Ishikawa (cell line): ENCODE results near the gene GHRL.

Experiments used
- CEBPB ChIP-seq: IDR thresholded peaks from 2 replicates; pipeline ENCODE4 v1.6.1; 2012
- CREB1 ChIP-seq: IDR thresholded peaks from 2 replicates; pipeline ENCODE4 v1.6.1; 2012; ENCODE audit warnings: low read depth
- EGR1 ChIP-seq: IDR thresholded peaks from 2 replicates; pipeline ENCODE4 v1.6.1; 2012
- EP300 ChIP-seq: IDR thresholded peaks from 2 replicates; pipeline ENCODE4 v1.6.1; 2012; ENCODE audit warnings: borderline replicate concordance
- FOXM1 ChIP-seq: IDR thresholded peaks from 2 replicates; pipeline ENCODE4 v1.6.1; 2012; ENCODE audit warnings: low read depth, borderline replicate concordance
- MAX ChIP-seq: IDR thresholded peaks from 2 replicates; pipeline ENCODE4 v1.6.1; 2012
- NFIC ChIP-seq: IDR thresholded peaks from 2 replicates; pipeline ENCODE4 v1.6.1; 2012
- RAD21 ChIP-seq: IDR thresholded peaks from 2 replicates; pipeline ENCODE4 v1.6.1; 2012; ENCODE audit warnings: low read depth
- TAF1 ChIP-seq: IDR thresholded peaks from 2 replicates; pipeline ENCODE4 v1.6.1; 2012; ENCODE audit warnings: low read depth, mild to moderate bottlenecking
- TCF12 ChIP-seq: IDR thresholded peaks from 2 replicates; pipeline ENCODE4 v1.6.1; 2012; ENCODE audit warnings: low read depth
- TEAD4 ChIP-seq: IDR thresholded peaks from 2 replicates; pipeline ENCODE4 v1.6.1; 2012
- USF1 ChIP-seq: IDR thresholded peaks from 2 replicates; pipeline ENCODE4 v1.6.1; 2012
- YY1 ChIP-seq: IDR thresholded peaks from 2 replicates; pipeline ENCODE4 v1.6.1; 2012; ENCODE audit warnings: low read depth
- ZBTB7A ChIP-seq: IDR thresholded peaks from 2 replicates; pipeline ENCODE4 v1.6.1; 2012; ENCODE audit warnings: low read depth
- TF ChIP-seq, protein P1 (sequence below): IDR thresholded peaks from 2 replicates; pipeline ENCODE4 v1.6.1; 2012; ENCODE audit warnings: low read depth, mild to moderate bottlenecking

Gene GHRL

DNA sequence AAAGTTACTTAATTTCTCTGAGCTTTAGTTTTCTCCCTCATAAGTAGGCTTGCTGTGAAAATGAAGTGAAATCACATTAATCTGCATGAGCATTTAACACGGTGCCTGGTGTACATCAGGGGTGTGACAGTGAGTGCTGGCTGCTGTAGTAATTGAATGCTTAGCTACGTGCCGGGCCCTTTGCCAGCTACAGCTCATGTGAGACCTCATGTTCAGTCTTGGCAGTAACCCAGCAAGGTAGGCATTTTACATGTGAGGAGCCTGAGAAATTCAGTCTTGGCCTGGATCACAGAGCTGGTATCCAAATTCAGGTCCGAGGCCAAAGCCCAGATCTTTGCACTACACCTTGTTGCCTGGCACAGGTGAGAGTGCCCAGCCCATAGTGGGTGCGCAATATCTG, 9.1 kb downstream of the GHRL start:
- TF ChIP-seq, protein P1, sequence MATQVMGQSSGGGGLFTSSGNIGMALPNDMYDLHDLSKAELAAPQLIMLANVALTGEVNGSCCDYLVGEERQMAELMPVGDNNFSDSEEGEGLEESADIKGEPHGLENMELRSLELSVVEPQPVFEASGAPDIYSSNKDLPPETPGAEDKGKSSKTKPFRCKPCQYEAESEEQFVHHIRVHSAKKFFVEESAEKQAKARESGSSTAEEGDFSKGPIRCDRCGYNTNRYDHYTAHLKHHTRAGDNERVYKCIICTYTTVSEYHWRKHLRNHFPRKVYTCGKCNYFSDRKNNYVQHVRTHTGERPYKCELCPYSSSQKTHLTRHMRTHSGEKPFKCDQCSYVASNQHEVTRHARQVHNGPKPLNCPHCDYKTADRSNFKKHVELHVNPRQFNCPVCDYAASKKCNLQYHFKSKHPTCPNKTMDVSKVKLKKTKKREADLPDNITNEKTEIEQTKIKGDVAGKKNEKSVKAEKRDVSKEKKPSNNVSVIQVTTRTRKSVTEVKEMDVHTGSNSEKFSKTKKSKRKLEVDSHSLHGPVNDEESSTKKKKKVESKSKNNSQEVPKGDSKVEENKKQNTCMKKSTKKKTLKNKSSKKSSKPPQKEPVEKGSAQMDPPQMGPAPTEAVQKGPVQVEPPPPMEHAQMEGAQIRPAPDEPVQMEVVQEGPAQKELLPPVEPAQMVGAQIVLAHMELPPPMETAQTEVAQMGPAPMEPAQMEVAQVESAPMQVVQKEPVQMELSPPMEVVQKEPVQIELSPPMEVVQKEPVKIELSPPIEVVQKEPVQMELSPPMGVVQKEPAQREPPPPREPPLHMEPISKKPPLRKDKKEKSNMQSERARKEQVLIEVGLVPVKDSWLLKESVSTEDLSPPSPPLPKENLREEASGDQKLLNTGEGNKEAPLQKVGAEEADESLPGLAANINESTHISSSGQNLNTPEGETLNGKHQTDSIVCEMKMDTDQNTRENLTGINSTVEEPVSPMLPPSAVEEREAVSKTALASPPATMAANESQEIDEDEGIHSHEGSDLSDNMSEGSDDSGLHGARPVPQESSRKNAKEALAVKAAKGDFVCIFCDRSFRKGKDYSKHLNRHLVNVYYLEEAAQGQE, result no peak
- TF ChIP-seq TEAD4 (no peak), CREB1 (no peak), TAF1 (no peak), NFIC (peak; percentile 82), EGR1 (no peak), TCF12 (no peak)

- TF ChIP-seq RAD21 (no peak), TAF1 (no peak), EP300 (no peak), TCF12 (no peak), MAX (no peak), ZBTB7A (no peak), YY1 (no peak), USF1 (no peak), CEBPB (no peak), CREB1 (no peak)
Measured at GRCh38 chr3:10281951-10282350, 10.8 kb downstream of the GHRL start.

- no peak for TF ChIP-seq EP300
Measured at GRCh38 chr3:10280571-10280970, 12.2 kb downstream of the GHRL start.

DNA sequence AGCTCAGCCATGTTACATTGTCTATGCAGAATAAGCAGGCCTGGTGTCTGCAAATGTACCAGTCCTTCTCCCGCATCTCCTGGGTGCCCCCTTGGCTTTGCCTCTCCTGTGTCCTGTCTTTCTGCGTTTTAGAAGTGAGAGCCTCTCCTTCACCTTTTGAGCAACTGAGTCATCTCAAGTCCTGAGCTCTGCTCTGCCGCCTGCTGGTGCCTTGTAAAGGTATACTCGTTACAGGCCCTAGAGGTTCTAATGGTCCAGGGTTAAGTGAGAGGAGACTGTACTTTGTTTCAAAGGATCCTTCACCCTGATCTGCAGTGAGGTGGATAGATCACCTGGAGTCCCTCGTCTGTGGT, 12.6 kb downstream of the GHRL start:
- TF ChIP-seq CREB1 (no peak), EP300 (no peak), TEAD4 (no peak), EGR1 (no peak), MAX (no peak), NFIC (no peak), USF1 (no peak), RAD21 (no peak), TAF1 (no peak), CEBPB (no peak), TCF12 (no peak), FOXM1 (no peak), YY1 (no peak)
- TF ChIP-seq, protein P1, result no peak

DNA sequence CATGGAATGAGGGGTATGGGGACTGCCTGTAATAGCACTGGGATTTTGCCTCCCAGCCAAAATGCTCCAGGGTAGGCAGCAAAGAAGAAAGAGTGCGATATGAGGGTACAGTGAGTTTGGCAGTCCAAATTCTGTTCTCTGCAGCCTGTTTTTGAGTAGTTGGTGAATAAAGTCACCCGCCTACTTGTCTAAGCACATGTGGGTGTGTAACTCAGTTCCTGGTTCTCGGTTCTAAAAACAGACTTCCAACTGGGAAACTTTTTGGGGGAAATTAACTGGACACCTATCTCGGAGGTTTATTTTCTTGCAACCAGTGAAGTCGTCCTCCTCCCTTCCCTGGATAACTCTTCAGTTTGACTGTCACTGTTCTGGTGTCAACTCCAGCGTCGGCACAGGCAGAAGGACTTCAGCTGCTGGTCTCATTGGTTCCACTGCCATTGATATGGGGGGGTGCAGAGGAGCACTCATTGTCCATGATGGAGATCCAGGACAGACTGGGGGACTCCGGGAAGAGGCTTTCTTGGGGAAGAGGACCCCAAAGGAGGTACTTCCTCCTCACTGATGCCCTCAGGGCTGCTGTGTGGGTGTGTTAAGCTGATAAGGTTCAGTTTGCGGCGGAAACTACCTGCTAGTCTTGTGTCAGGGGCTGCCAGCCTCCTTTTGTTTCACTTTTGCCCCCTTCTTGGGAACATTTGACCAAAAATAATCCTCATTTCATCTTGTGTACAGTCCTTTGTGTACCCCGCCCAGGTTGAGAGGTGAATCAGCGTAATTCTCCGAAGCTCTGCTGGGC, 13.2 kb downstream of the GHRL start:
- TF ChIP-seq TCF12, result no peak

DNA sequence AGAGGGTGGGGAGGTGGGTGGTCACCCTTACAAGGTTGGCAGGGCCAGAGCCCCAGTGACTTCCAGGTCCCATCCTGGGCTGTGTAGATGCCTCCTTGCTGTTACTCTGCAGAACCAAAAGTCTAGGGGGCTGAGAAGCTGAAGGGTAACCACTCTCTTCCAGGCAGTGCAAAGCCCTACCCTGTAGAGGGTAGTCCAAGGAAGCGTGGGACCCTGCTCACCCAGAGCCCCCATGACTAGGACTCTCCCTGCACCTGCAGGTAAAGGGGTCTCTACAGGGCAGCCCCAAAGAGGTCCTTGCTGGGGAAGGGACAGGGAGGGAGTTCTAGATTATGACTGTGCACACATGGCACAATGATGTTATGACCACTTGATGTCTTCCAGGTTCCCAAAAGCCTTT, 14.2 kb downstream of the GHRL start:
- no peak for TF ChIP-seq MAX

DNA sequence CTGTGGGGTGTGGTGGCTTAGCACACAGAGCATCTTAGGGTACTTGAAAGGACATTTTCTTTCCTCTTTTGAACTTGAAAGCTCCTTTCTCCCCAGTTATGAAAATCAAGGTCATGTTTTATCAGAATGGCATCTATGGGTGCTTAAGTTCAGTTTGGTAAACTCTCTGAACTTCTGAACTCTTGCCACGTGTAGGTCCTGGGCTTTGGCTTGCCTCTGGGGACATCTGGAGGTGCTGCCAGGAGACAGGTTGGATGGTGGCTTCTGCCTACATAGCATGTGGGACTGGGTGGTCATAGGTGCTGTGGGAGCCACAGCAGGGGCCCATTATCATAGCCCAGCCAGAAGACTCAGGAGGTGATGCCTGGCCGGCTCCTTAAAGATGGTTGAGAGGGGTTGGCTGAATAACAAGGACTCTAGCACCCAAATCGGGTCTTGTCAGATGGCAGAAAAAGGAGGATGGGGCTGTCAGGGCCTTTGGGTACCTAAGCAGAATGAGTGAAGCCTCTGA, 15.6 kb downstream of the GHRL start:
- TF ChIP-seq ZBTB7A (no peak), MAX (no peak), TEAD4 (no peak), CREB1 (no peak), EGR1 (no peak), NFIC (no peak), RAD21 (no peak), EP300 (no peak), TAF1 (no peak), TCF12 (no peak), FOXM1 (no peak), CEBPB (no peak), YY1 (no peak), USF1 (no peak)
- TF ChIP-seq, protein P1, result no peak
